HG03378 (cell line): ENCODE data around the gene DOCK1.
"Not testable (repeated sequence)": the region's sequence is repeated elsewhere in the genome, so short reads cannot be mapped to it uniquely, and the experiment has no call there.

ENCODE experiments used
- ATAC-seq: cut with Tn5 transposase; IDR thresholded peaks from one replicate; pipeline ENCODE4 v1.9.1; 2021; ENCODE audit warnings: mild to moderate bottlenecking, moderate library complexity; ENCODE audit not compliant: unreplicated experiment

DOCK1 gene

GRCh38 chr10:126902157-126902556 is 3.1 kb upstream of the DOCK1 start:
- no peak for ATAC-seq

- no peak for ATAC-seq
These were observed 1.4 kb upstream of the DOCK1 start for GRCh38 chr10:126903656-126904360.

GRCh38 chr10:126904516-126904817 is 761 bp upstream of the DOCK1 start:
- ATAC-seq: no peak

GRCh38 chr10:126905776-126906703 is 812 bp downstream of the DOCK1 start:
- ATAC-seq: no peak

GRCh38 chr10:126906704-126907422 is 1.6 kb downstream of the DOCK1 start:
- ATAC-seq: no peak

DNA sequence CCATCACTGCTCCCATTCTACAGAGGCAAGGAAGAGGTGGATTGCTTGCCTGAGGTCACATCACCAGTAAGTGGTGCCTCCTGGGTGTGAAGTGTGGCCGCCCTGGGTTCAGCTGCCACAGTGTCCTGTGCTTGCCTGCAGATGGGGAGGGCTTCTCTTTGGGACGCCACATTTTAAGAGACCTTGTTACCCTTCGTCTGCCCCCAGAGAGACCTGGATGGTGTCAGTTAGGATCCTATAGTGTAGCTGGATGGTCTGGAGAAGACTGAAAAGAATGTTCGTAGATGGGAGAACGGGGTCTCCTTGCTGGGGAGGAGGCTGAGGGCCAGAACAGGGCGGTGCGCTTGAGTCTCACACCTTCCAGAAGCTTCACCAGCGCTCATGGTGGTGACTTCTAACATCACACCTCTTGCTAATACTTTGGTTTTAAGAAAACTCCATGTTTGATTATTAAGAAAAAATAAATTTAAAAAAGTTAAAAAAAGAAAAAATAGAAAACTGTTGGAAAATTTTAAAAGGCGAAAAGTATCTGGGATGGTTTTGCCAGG is 2.3 kb downstream of the DOCK1 start:
- ATAC-seq: no peak

GRCh38 chr10:126908225-126908624 is 3.0 kb downstream of the DOCK1 start:
- ATAC-seq: no peak

GRCh38 chr10:126908729-126909128 is 3.5 kb downstream of the DOCK1 start:
- no peak for ATAC-seq

GRCh38 chr10:126909147-126909546 is 3.9 kb downstream of the DOCK1 start:
- ATAC-seq: no peak

DNA sequence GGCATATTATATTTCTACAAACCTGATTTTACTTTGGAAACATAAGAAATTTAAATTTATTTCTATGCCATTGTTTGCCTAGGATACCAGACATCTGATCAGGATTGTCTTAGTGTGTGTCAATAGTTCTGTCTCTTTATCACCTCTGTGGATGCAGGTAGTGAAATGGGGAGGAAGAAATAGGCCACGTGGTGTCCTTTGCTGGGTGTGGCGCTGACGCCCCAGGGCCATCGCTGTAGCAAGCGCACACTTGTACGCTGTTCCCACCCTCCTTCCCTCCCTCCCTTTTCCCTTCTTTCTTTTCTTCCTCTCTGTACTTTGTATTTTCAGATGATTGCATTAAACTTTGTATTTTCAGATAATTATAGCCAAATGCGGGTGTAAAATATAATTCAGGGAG is 5.0 kb downstream of the DOCK1 start:
- no peak for ATAC-seq

GRCh38 chr10:126910798-126911197 is 5.6 kb downstream of the DOCK1 start:
- ATAC-seq: no peak

GRCh38 chr10:126911301-126911700 is 6.1 kb downstream of the DOCK1 start:
- no peak for ATAC-seq

GRCh38 chr10:126913316-126913715 is 8.1 kb downstream of the DOCK1 start:
- no peak for ATAC-seq

DNA sequence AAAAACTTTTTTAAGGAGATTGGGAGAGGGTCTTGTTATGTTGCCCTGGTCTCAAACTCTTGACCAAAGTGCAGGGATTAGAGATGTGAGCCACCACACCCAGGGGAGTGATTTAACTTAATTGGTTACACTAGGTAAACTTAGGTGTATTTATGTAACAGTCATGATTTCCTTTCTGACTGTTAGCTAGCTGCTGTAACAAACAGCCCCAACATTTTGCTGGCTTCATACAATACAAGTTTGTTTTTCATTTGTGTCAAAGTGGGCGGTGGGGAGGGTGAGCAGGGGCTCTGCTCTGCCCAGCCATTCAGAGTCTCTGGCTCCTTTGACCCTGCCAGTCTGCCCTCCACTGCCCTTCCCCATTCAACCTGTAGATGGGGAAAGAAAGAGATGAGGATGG is 9.3 kb downstream of the DOCK1 start:
- ATAC-seq: no peak

- ATAC-seq: not testable (repeated sequence)
These were observed 11.7 kb downstream of the DOCK1 start for GRCh38 chr10:126916952-126917351.

DNA sequence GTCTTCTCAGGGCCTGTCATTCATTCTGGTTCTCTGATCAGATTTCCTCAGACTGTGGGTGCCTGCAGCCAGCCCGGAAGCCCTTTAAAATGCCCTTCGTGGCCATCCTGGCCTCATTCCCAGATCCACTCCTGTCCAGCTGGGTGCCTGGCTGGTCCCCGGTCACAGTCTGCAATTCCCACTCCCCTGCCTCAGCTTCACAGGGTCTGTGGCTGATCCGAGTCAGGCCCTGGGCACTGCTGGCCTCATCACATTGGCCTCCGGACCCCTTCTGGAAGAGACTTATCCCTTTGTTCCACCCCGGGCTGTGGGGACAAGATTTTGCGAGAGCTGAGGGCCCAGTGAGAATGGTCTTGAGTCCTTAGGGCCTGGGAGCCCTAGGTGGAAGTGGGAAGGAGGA is 12.1 kb downstream of the DOCK1 start:
- ATAC-seq: no peak

DNA sequence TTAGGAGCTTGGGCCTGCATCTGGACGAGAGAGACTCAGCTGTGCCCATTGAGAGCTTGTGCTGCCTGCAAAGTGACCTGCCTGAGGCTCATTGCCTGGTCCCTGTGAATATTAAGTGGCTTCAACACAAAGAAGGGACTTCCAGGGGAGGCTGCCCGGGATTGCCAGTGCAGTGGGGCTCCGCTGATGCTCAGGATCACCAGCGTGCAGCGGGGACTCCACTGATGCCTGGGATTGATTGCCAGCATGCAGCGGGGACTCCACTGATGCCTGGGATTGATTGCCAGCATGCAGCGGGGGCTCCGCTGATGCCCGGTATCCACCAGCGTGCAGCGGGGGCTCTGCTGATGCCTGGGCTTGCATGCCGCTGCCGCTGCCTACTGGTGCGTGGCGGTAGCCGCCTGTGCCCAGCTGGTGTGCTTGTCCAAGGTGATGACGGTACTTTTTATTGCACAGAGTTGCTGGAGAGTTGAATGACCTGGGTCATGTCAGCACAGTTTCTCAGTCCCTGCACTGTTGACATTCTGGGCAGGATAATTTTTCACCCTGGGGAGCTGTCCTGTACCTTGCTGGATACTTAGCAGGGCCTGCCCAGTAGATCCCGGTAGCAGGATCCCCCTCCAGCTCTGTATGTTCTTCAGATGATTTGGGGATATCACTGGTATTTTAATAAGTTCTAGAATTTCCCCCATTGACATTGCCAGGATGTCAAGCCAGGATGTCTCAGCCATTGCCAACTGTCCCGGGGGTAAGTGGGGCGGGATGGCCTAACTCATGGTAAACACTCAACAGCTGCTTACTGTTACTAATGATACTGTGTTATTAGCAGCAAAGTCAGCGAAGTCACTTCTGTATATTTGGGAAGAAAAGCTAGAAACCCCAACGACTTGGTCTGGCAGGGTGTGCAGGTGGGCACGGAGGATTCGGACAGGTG is 13.0 kb downstream of the DOCK1 start:
- no peak for ATAC-seq

- no peak for ATAC-seq
These were observed 14.2 kb downstream of the DOCK1 start for GRCh38 chr10:126919426-126919825.

DNA sequence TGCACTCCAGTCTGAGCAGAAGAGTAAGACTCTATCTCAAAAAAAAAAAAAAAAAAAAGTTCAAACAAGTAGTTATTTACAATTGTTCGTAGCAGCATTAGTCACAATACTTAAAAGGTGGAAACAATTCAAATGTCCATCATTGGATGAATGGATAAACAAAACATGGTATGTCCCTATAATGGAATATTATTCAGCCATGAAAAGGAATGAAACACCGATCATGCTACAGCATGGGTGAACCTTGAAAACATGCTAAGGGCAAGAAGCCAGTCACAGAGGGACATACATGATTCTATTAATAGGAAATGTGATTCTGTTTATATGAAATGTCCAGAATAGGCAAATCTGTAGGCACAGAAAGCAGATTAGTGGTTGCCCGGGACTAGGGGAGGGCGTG is 15.9 kb downstream of the DOCK1 start:
- no peak for ATAC-seq

- no peak for ATAC-seq
These were observed 16.8 kb downstream of the DOCK1 start for GRCh38 chr10:126921974-126922525.
